NCI-H446 treated with DMSO at 0.1 percent for 48 hours (cell line): ENCODE data around the gene ADGRL2.

Experiments used
- DNase-seq: peaks from one replicate; lab custom pipeline; 2025; lab: John Stamatoyannopoulos, UW

The ADGRL2 gene

GRCh38 chr1:81806432-81806770 lies 5.7 kb downstream of the ADGRL2 start:
- DNase-seq, result no peak

GRCh38 chr1:81808760-81809159 lies 8.0 kb downstream of the ADGRL2 start:
- peak; percentile 30 for DNase-seq

GRCh38 chr1:81809808-81810207 lies 9.1 kb downstream of the ADGRL2 start:
- DNase-seq, result no peak

GRCh38 chr1:81811757-81812371 lies 11.1 kb downstream of the ADGRL2 start:
- no peak for DNase-seq

- DNase-seq, result peak; percentile 44
These were observed 12.0 kb downstream of the ADGRL2 start for GRCh38 chr1:81812712-81813111.

- DNase-seq, result no peak
These were observed 13.0 kb downstream of the ADGRL2 start for GRCh38 chr1:81813691-81814090.

GRCh38 chr1:81819613-81820012 lies 18.9 kb downstream of the ADGRL2 start:
- no peak for DNase-seq

- DNase-seq, result no peak
These were observed 20.0 kb downstream of the ADGRL2 start for GRCh38 chr1:81820765-81821164.

GRCh38 chr1:81823082-81823481 lies 22.3 kb downstream of the ADGRL2 start:
- DNase-seq, result no peak

- no peak for DNase-seq
These were observed 24.0 kb downstream of the ADGRL2 start for GRCh38 chr1:81824759-81825158.

- DNase-seq, result no peak
These were observed 27.2 kb downstream of the ADGRL2 start for GRCh38 chr1:81827942-81828341.

- DNase-seq, result no peak
These were observed 31.8 kb downstream of the ADGRL2 start for GRCh38 chr1:81832573-81832972.

GRCh38 chr1:81833722-81834121 lies 33.0 kb downstream of the ADGRL2 start:
- DNase-seq, result no peak

- DNase-seq, result no peak
These were observed 33.5 kb downstream of the ADGRL2 start for GRCh38 chr1:81834268-81834667.

GRCh38 chr1:81834921-81835698 lies 34.4 kb downstream of the ADGRL2 start:
- DNase-seq, result peak; percentile 45

- DNase-seq, result no peak
These were observed 35.4 kb downstream of the ADGRL2 start for GRCh38 chr1:81836007-81836626.

GRCh38 chr1:81838600-81839218 lies 38.0 kb downstream of the ADGRL2 start:
- no peak for DNase-seq

GRCh38 chr1:81840805-81841204 lies 40.1 kb downstream of the ADGRL2 start:
- no peak for DNase-seq

GRCh38 chr1:81841795-81842194 lies 41.1 kb downstream of the ADGRL2 start:
- DNase-seq, result no peak

GRCh38 chr1:81844477-81844876 lies 43.7 kb downstream of the ADGRL2 start:
- DNase-seq, result no peak

GRCh38 chr1:81846630-81847029 lies 45.9 kb downstream of the ADGRL2 start:
- DNase-seq, result no peak

GRCh38 chr1:81847063-81847462 lies 46.3 kb downstream of the ADGRL2 start:
- DNase-seq, result no peak
